Trophoblast cell (in vitro differentiated cells and primary cell): ENCODE results near the gene SRL. TPM values are rescaled to one million over a fixed set of nuclear protein-coding genes. Genes with fewer than 3 reads are reported as not detected.

Experiments
- DNase-seq, 2 donors: peaks; one replicate each; pipeline ENCODE4 v3.0.0-alpha.2; 2016
- H2AFZ ChIP-seq: 2 replicates; pipeline ENCODE4 v1.6.1; 2013; ENCODE audit warnings: low read length, moderate library complexity, mild to moderate bottlenecking; ENCODE audit not compliant: insufficient read depth, poor library complexity
- H2AK5ac ChIP-seq: 2 replicates; pipeline ENCODE4 v1.6.1; 2013; ENCODE audit warnings: mild to moderate bottlenecking, low read length
- H2BK120ac ChIP-seq: 2 replicates; pipeline ENCODE4 v1.6.1; 2013; ENCODE audit warnings: low read length, mild to moderate bottlenecking, moderate library complexity; ENCODE audit not compliant: insufficient read depth, poor library complexity
- H2BK12ac ChIP-seq: 2 replicates; pipeline ENCODE4 v1.6.1; 2013; ENCODE audit warnings: mild to moderate bottlenecking, low read length, moderate library complexity
- H2BK5ac ChIP-seq: 2 replicates; pipeline ENCODE4 v1.6.1; 2013; ENCODE audit warnings: low read length, low read depth, moderate library complexity, mild to moderate bottlenecking; ENCODE audit not compliant: poor library complexity
- H3K14ac ChIP-seq: 2 replicates; pipeline ENCODE4 v1.6.1; 2013; ENCODE audit warnings: mild to moderate bottlenecking, low read length
- H3K18ac ChIP-seq: 2 replicates; pipeline ENCODE4 v1.6.1; 2013; ENCODE audit warnings: mild to moderate bottlenecking, low read length
- H3K23ac ChIP-seq: 2 replicates; pipeline ENCODE4 v1.6.1; 2013; ENCODE audit warnings: low read length
- H3K27ac ChIP-seq: 2 replicates; pipeline ENCODE4 v1.5.1; 2013; ENCODE audit warnings: low read depth, mild to moderate bottlenecking, inconsistent platforms, low read length, moderate library complexity
- H3K27me3 ChIP-seq: 2 replicates; pipeline ENCODE4 v1.6.1; 2013; ENCODE audit warnings: inconsistent platforms, mild to moderate bottlenecking, low read length, moderate library complexity; ENCODE audit not compliant: insufficient read depth
- H3K36me3 ChIP-seq, 2 experiments: 1 replicate in 1 of 2; 2 replicates in 1 of 2; pipeline ENCODE4 v1.6.1; 2013; ENCODE audit warnings: low read length in 2 of 2, mild to moderate bottlenecking in 2 of 2, moderate library complexity in 1 of 2; ENCODE audit not compliant: insufficient read depth in 2 of 2, control insufficient read depth in 1 of 2
- H3K4ac ChIP-seq: 2 replicates; pipeline ENCODE4 v1.6.1; 2013; ENCODE audit warnings: low read depth, mild to moderate bottlenecking, low read length, moderate library complexity
- H3K4me1 ChIP-seq, 2 experiments: 1 replicate in 1 of 2; 2 replicates in 1 of 2; pipeline ENCODE4 v1.6.1; 2013; ENCODE audit warnings: low read length in 2 of 2, mild to moderate bottlenecking in 2 of 2, moderate library complexity in 1 of 2; ENCODE audit not compliant: insufficient read depth in 2 of 2, control insufficient read depth in 1 of 2
- H3K4me2 ChIP-seq: 2 replicates; pipeline ENCODE4 v1.6.1; 2013; ENCODE audit warnings: inconsistent platforms, mild to moderate bottlenecking, low read length, moderate library complexity
- H3K4me3 ChIP-seq: 2 replicates; pipeline ENCODE4 v1.5.1; 2013; ENCODE audit warnings: mild to moderate bottlenecking, low read depth, low read length, inconsistent platforms
- H3K79me1 ChIP-seq: one replicate; pipeline ENCODE4 v1.6.1; 2013; ENCODE audit warnings: low read length
- H3K79me2 ChIP-seq: 2 replicates; pipeline ENCODE4 v1.6.1; 2013; ENCODE audit warnings: low read length, mild to moderate bottlenecking; ENCODE audit not compliant: control insufficient read depth, insufficient read depth, poor library complexity
- H3K9ac ChIP-seq: 2 replicates; pipeline ENCODE4 v1.6.1; 2013; ENCODE audit warnings: mild to moderate bottlenecking, low read length
- H3K9me3 ChIP-seq: 2 replicates; pipeline ENCODE4 v1.6.1; 2013; ENCODE audit warnings: low read depth, mild to moderate bottlenecking, control low read depth, inconsistent platforms, low read length; ENCODE audit not compliant: insufficient read depth
- H4K12ac ChIP-seq: 2 replicates; pipeline ENCODE4 v1.6.1; 2013; ENCODE audit warnings: low read depth, mild to moderate bottlenecking, low read length, moderate library complexity
- H4K8ac ChIP-seq: 2 replicates; pipeline ENCODE4 v1.6.1; 2013; ENCODE audit warnings: low read depth, mild to moderate bottlenecking, low read length, moderate library complexity
- H4K91ac ChIP-seq: one replicate; pipeline ENCODE4 v1.6.1; 2013; ENCODE audit warnings: low read depth, mild to moderate bottlenecking, low read length, moderate library complexity
- WGBS: extraction: QIAGEN DNeasy Blood & Tissue Kit; methylation state at CpG from one replicate; pipeline ENCODE4 v1.1.7; 2013; ENCODE audit warnings: missing lambda C conversion rate; ENCODE audit not compliant: insufficient read length, insufficient coverage; ENCODE audit errors: extremely low coverage; 5-methylcytosine and 5-hydroxymethylcytosine counted together
- polyA plus RNA-seq: library from polyadenylated mRNA; stranded (reverse); fragments of 200-250 nt; gene quantifications from 2 replicates; pipeline ENCODE4 v1.2.3, GENCODE V29; 2013

The SRL gene
- not detected in 2 replicates for polyA plus RNA-seq

DNA sequence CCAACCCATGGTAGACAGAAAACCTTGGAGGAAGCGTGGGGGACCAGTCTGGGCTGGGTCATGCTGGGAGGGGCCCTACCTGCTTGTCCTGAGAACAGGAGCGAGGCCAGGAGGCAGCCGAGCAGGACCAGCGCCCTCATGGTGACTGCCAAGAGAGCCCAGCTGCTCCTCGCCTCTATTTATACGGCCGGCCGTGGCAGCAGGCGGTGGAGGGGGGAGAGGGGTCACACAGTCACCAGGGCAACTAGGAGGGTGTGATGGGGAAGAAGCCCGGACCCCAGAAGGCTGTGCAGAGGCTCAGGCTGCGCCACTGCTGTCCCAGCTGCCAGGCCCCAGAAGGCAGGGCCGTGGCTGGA is at the start of gene SRL:
TSS of gene SRL (minus strand) at position 153 of the 356 bp plus-strand sequence. CDS start at position 140, 13 bp downstream.
- no peak within 1 kb of the TSS for H4K8ac ChIP-seq
- H3K4me1 ChIP-seq: peaks cover 0 to 2% of the 10 kb centered on the region in 2 experiments
- no peaks in the 10 kb centered on the region for H3K27me3 ChIP-seq
- H3K79me1 ChIP-seq: no peaks in the 10 kb centered on the region
- H2BK12ac ChIP-seq: no peak within 1 kb of the TSS
- H3K14ac ChIP-seq: no peak within 1 kb of the TSS
- no peak within 1 kb of the TSS for H2AFZ ChIP-seq
- no peak within 1 kb of the TSS for H3K4ac ChIP-seq
- H2BK120ac ChIP-seq: no peak within 1 kb of the TSS
- H3K23ac ChIP-seq: no peak within 1 kb of the TSS
- no peaks in the 10 kb centered on the region for H3K9me3 ChIP-seq
- DNase-seq: no peak
- H2BK5ac ChIP-seq: no peak within 1 kb of the TSS
- no CpG with 5 or more reads among the region's 12 CpGs for WGBS
- H3K18ac ChIP-seq: no peak within 1 kb of the TSS
- no peaks in the 10 kb centered on the region for H3K79me2 ChIP-seq
- no peaks in the 10 kb centered on the region for H3K36me3 ChIP-seq
- no peak within 1 kb of the TSS for H3K9ac ChIP-seq
- no peak within 1 kb of the TSS for H4K12ac ChIP-seq
- H4K91ac ChIP-seq: no peak within 1 kb of the TSS
- no peak within 1 kb of the TSS for H3K27ac ChIP-seq
- H3K4me3 ChIP-seq: no peak within 1 kb of the TSS
- no peak within 1 kb of the TSS for H3K4me2 ChIP-seq
- no peak within 1 kb of the TSS for H2AK5ac ChIP-seq

DNA sequence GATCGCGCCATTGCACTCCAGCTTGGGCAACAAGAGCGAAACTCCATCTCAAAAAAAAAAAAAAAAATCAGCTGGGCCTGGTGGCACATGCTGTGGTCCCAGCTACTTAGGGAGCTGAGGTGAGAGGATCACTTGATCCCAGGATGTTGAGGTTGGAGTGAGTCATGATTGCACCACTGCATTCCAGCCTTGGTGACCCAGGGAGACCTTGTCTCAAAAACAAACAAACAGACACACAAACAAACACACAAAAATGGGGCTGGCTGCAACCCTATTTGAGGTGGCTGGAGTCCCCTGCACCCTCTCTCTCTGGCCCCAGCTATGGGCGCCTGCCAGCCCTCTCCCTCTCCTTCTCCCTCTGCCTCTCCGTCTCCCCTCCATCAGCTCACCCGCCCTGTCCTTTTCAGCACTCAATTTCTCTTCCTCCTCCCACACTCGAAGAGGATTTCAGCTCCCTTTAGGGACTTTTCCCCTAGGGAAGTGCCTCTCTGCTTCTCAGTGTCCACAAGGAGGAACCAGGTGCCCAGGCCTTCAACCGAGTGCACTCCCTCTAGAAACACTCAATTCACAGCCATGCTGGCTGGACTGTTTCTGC is 48.5 kb upstream of the SRL start:
- Histone ChIP-seq H3K14ac (peak overlapping the region; percentile 1), H3K79me1 (peaks cover 15% of the 10 kb centered on the region), H2BK5ac (peak overlapping the region; percentile 8), H3K36me3 (no peaks in the 10 kb centered on the region), H2BK120ac (peak overlapping the region; percentile 8), H4K8ac (no peak overlapping the region), H3K4me3 (no peak overlapping the region), H3K4me2 (no peak overlapping the region), H3K4me1 (peaks cover 26 to 30% of the 10 kb centered on the region in 2 experiments), H2AFZ (no peak overlapping the region), H3K27ac (peak overlapping the region; percentile 68), H3K23ac (no peak overlapping the region), H3K9me3 (no peaks in the 10 kb centered on the region), H3K18ac (no peak overlapping the region), H2BK12ac (peak overlapping the region; percentile 3), H3K27me3 (no peaks in the 10 kb centered on the region), H3K9ac (no peak overlapping the region), H4K12ac (no peak overlapping the region), H4K91ac (peak overlapping the region; percentile 33), H3K4ac (no peak overlapping the region), H2AK5ac (no peak overlapping the region), H3K79me2 (peaks cover 5% of the 10 kb centered on the region)
- DNase-seq: peak; percentile 87 to 96
- no CpG with 5 or more reads among the region's 8 CpGs for WGBS

- Histone ChIP-seq H4K12ac (no peak overlapping the region), H3K9ac (no peak overlapping the region), H3K27ac (no peak overlapping the region), H3K23ac (no peak overlapping the region), H3K36me3 (no peaks in the 10 kb centered on the region), H2BK5ac (no peak overlapping the region), H3K18ac (no peak overlapping the region), H2BK120ac (no peak overlapping the region), H2AK5ac (peak overlapping the region; percentile 49), H3K4ac (no peak overlapping the region), H3K27me3 (no peaks in the 10 kb centered on the region), H3K4me2 (peak overlapping the region; percentile 42), H3K79me1 (peaks cover 6% of the 10 kb centered on the region), H2AFZ (no peak overlapping the region), H2BK12ac (peak overlapping the region; percentile 56), H4K8ac (peak overlapping the region; percentile 46), H3K14ac (no peak overlapping the region), H3K79me2 (no peaks in the 10 kb centered on the region), H3K9me3 (no peaks in the 10 kb centered on the region), H4K91ac (no peak overlapping the region), H3K4me1 (peaks cover 14 to 23% of the 10 kb centered on the region in 2 experiments), H3K4me3 (no peak overlapping the region)
- WGBS: no CpG with 5 or more reads among the region's 22 CpGs
- peak; percentile 92 to 95 for DNase-seq
Measured at GRCh38 chr16:4288148-4288921, 46.5 kb upstream of the SRL start.

GRCh38 chr16:4285167-4285566 is 43.3 kb upstream of the SRL start:
- H3K14ac ChIP-seq: no peak overlapping the region
- H2BK12ac ChIP-seq: no peak overlapping the region
- H2BK5ac ChIP-seq: no peak overlapping the region
- no peak overlapping the region for H2AK5ac ChIP-seq
- H3K36me3 ChIP-seq: peaks cover 0 to 1% of the 10 kb centered on the region in 2 experiments
- no peak overlapping the region for H4K12ac ChIP-seq
- no peak overlapping the region for H3K18ac ChIP-seq
- no peaks in the 10 kb centered on the region for H3K79me1 ChIP-seq
- no peak for DNase-seq
- H3K23ac ChIP-seq: no peak overlapping the region
- peaks cover 4 to 7% of the 10 kb centered on the region in 2 experiments for H3K4me1 ChIP-seq
- H3K4me3 ChIP-seq: no peak overlapping the region
- no peaks in the 10 kb centered on the region for H3K79me2 ChIP-seq
- no peak overlapping the region for H3K27ac ChIP-seq
- no peak overlapping the region for H3K4me2 ChIP-seq
- no peak overlapping the region for H3K4ac ChIP-seq
- H4K8ac ChIP-seq: no peak overlapping the region
- no peaks in the 10 kb centered on the region for H3K27me3 ChIP-seq
- H2AFZ ChIP-seq: no peak overlapping the region
- H3K9ac ChIP-seq: no peak overlapping the region
- peaks cover 1% of the 10 kb centered on the region for H3K9me3 ChIP-seq
- no peak overlapping the region for H2BK120ac ChIP-seq
- no peak overlapping the region for H4K91ac ChIP-seq
- WGBS: no CpG with 5 or more reads among the region's 10 CpGs
